Pancreas (tissue), 10 donors: ENCODE measurements around the gene ADD2. TPM values are rescaled to one million over a fixed set of nuclear protein-coding genes. Genes with fewer than 3 reads are reported as not detected.

Source experiments
- ATAC-seq, 4 donors: fragments of 200-7000 bp; cut with Tn5 transposase; one replicate each; pipeline versions ENCODE4 v1.8.0 to v1.9.1; 2020; ENCODE audit warnings: mild to moderate bottlenecking in 4 of 4, moderate library complexity in 4 of 4
- DNase-seq, 6 donors: peaks; one replicate each; pipeline ENCODE4 v3.0.0-alpha.2; 2020
- FAIRE-seq: peaks from 2 replicates; lab custom pipeline; 2012; peaks lifted over from hg19 to GRCh38; lab: Jason Lieb, UNC
- H3K27ac ChIP-seq, 4 donors: fragments of 200-600 bp; sonication (generic); 1 replicate in 3 of 4; 2 replicates in 1 of 4; pipeline versions ENCODE4 v1.5.0 to v1.8.0; 2020
- H3K27me3 ChIP-seq, 4 donors: fragments of 200-600 bp; one replicate each; pipeline ENCODE4 v1.8.0; 2021
- H3K36me3 ChIP-seq, 3 donors: fragments of 200-600 bp; sonication (generic) in 1 of 3; one replicate each; pipeline versions ENCODE4 v1.5.0 to v1.8.0; 2020 to 2021
- H3K4me1 ChIP-seq, 3 donors: fragments of 200-600 bp; one replicate each; pipeline ENCODE4 v1.8.0; 2021
- H3K4me3 ChIP-seq, 4 donors: fragments of 200-600 bp; sonication (generic) in 2 of 4; one replicate each; pipeline versions ENCODE4 v1.5.0 to v1.8.0; 2020 to 2021
- H3K9me3 ChIP-seq, 4 donors: fragments of 200-600 bp; one replicate each; pipeline ENCODE4 v1.8.0; 2021
- WGBS, 2 donors: extraction: QIAGEN DNeasy Blood & Tissue Kit; methylation state at CpG; one replicate each; pipeline ENCODE4 v1.1.7; 2013; 5-methylcytosine and 5-hydroxymethylcytosine counted together
- intact Hi-C, 3 donors: fragments of 100-400 bp; cut with DNase I; formaldehyde crosslinking; loops; one replicate each; pipeline versions ENCODE4 v1.11.1 to v1.14.2; 2022
- polyA plus RNA-seq, 2 donors: library from polyadenylated mRNA; stranded (reverse); fragments of 200-250 nt; gene quantifications; one replicate each; pipeline ENCODE4 v1.2.3, GENCODE V29; 2013
- total RNA-seq, 6 donors: library from RNA; stranded (reverse); fragmentation: NEBNext Ultra II Directional in 4 of 6; extraction: Animal tissue kit (Norgen Biotek cat#: 25700) in 4 of 6; gene quantifications; one replicate each; pipeline versions ENCODE4 v1.2.1 to v1.2.4, GENCODE V29; 2021 to 2023
- TF ChIP-seq, protein P1 (sequence below), 4 donors: fragments of 200-600 bp; sonication (generic) in 3 of 4; IDR thresholded peaks; one replicate each; pipeline versions ENCODE4 v1.5.0 to v1.8.0; 2021; ENCODE audit warnings: antibody characterized with exemption in 4 of 4
- donor health status: healthy with polysubstance abuse.
- donor health status: DM: no; HTN: no; CAD: no; lungs with moderate emphysema.
- donor health status: DM: no; HTN: no; CAD: no.
- donor health status: control.
- donor health status: control.
- donor health status: Bipolar disorder and iron deficiency.
- donor health status: DM: yes; HTN: yes; CAD: no.
- donor health status: DM: no; HTN: no; CAD: no.
- donor health status: DM: no; HTN: no; CAD: no.
- donor health status: DM: yes; HTN: yes; CAD: no.

The ADD2 gene, protein sequence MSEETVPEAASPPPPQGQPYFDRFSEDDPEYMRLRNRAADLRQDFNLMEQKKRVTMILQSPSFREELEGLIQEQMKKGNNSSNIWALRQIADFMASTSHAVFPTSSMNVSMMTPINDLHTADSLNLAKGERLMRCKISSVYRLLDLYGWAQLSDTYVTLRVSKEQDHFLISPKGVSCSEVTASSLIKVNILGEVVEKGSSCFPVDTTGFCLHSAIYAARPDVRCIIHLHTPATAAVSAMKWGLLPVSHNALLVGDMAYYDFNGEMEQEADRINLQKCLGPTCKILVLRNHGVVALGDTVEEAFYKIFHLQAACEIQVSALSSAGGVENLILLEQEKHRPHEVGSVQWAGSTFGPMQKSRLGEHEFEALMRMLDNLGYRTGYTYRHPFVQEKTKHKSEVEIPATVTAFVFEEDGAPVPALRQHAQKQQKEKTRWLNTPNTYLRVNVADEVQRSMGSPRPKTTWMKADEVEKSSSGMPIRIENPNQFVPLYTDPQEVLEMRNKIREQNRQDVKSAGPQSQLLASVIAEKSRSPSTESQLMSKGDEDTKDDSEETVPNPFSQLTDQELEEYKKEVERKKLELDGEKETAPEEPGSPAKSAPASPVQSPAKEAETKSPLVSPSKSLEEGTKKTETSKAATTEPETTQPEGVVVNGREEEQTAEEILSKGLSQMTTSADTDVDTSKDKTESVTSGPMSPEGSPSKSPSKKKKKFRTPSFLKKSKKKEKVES
- total RNA-seq (1 to 10 TPM; 2.6 to 5.5 (median 4.0) TPM), polyA plus RNA-seq (1 to 10 TPM in 1 of 2 donors, under 1 TPM in 1; 0.38 to 1.2 TPM)

DNA sequence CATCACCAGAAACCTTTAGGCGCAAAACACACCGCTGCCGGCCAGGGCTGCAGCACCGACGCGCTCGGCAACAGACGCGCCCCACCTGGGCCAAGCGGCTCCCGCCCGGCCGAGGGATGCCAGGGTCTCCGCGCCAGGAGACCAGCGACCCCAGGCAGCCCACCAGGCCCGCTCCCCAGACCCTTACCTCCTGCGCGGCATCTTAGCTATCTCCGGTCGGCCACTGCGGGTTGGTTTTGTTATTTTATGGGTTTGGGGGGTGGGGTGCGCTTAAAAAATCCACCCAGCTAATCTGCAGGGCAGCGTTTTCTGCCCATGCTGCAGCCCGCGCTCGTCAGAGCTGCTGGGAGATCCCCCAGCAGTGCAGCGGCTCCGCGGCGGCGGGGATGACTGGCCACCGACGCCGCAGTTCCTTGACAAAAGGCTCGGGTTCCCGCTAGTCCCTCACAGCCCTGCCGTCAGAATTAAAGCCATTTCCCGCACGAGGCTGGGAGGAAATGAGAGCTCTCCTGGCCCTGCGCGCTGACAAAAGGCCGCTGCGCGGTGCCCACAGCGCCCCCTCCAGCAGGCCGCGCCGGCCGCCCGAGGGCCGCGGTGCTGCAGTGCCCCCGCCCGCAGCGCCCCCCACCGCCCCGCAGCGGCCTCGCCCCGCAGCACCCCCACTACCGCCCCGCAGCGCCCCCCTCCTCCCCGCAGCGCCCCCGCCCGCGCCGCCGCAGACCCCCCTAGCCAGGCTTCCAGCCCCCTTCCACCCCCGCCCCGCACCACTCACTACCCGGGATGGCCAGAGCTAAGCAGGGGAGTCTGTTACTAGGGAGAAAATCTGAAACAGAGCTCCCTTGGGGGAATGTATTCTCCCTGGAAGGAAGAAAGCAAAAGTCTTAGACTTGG, at the start of gene ADD2:
TSS of gene ADD2 (minus strand) at position 502 of the 891 bp plus-strand sequence. CDS start 61,792 bp downstream, outside the sequence.
- no peak for FAIRE-seq
- H3K4me1 ChIP-seq, result peaks cover 0 to 8% (median 0%) of the 10 kb centered on the region in 3 donors
- H3K27me3 ChIP-seq, result no peaks in the 10 kb centered on the region
- intact Hi-C loops, result no loop called here
- WGBS, 2 donors, result 1 to 2% methylated on average over 31 to 68 of the region's 74 CpGs
- peak within 1 kb of the TSS; percentile 36 to 69 (median 47) for H3K4me3 ChIP-seq
- no peak within 1 kb of the TSS for H3K27ac ChIP-seq
- peak; percentile 79 to 92 (median 90) for ATAC-seq
- H3K9me3 ChIP-seq, result no peaks in the 10 kb centered on the region
- no peaks in the 10 kb centered on the region for H3K36me3 ChIP-seq
- DNase-seq, result peak; percentile 21 to 74 (median 46)
- TF ChIP-seq, protein P1, sequence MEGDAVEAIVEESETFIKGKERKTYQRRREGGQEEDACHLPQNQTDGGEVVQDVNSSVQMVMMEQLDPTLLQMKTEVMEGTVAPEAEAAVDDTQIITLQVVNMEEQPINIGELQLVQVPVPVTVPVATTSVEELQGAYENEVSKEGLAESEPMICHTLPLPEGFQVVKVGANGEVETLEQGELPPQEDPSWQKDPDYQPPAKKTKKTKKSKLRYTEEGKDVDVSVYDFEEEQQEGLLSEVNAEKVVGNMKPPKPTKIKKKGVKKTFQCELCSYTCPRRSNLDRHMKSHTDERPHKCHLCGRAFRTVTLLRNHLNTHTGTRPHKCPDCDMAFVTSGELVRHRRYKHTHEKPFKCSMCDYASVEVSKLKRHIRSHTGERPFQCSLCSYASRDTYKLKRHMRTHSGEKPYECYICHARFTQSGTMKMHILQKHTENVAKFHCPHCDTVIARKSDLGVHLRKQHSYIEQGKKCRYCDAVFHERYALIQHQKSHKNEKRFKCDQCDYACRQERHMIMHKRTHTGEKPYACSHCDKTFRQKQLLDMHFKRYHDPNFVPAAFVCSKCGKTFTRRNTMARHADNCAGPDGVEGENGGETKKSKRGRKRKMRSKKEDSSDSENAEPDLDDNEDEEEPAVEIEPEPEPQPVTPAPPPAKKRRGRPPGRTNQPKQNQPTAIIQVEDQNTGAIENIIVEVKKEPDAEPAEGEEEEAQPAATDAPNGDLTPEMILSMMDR (IDR thresholded peaks at IDR 0.05), result no peak

DNA sequence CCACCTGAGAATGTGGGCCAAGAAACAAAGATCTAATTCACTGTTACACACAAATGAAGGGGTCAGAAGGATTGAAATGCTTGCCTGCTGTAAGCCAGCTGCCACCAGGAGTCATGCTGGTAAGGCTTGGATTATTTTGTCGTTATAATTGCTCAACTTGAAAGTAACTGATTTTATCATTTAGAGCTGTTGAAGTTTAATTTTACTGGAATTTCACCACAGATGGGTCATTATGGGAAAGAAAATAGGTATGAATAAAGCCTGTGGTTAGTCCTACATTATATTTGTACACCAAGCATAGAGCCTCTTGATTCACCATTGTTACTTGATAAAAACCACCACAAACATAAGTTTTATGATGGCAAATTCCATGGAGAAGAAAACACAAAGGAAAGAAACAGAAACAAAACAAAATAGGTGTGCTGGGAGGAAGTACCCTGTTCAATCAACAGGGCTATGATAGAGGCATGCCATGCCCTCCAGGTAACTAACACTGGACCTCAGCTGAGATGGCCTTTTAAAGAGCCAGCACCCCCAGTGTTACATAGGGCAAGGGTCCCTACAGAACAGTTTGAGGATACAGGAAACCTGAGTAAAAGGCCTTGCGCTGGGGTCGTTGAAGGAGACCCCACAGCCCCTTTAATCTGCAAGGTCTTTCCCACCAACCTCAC, 49.4 kb upstream of the ADD2 start:
- DNase-seq, result no peak
- 82 to 91% methylated on average over 3 of the region's 3 CpGs for WGBS, 2 donors
- TF ChIP-seq, protein P1 (IDR thresholded peaks at IDR 0.05), result no peak
- Histone ChIP-seq H3K9me3 (no peaks in the 10 kb centered on the region), H3K36me3 (no peaks in the 10 kb centered on the region), H3K4me1 (no peaks in the 10 kb centered on the region), H3K4me3 (no peak overlapping the region), H3K27ac (no peak overlapping the region), H3K27me3 (no peaks in the 10 kb centered on the region)
- intact Hi-C loops, result no loop called here
- no peak for FAIRE-seq
- ATAC-seq, result no peak

DNA sequence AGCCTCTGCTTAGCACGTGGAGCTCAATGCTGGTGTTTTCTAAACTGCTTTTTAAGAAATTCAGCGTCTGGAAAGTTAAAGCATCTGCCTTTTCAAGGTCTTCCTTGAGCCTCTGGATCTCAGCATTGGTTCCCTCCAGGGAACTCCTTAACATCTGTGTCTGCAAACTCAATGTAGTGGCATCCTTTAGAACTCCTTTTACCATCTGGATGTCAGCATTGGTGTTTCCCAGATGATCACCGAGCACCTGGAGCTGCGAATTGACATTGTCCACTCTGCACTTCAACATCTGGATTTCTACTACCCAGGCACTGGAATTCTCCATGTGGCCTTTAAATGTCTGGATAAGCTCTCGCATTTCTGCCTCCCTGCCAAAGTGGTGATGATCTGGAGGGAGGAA, 48.7 kb upstream of the ADD2 start:
- H3K4me1 ChIP-seq, result no peaks in the 10 kb centered on the region
- intact Hi-C loops, result no loop called here
- FAIRE-seq (no peak), ATAC-seq (no peak), DNase-seq (no peak)
- TF ChIP-seq, protein P1 (IDR thresholded peaks at IDR 0.05), result no peak
- no peaks in the 10 kb centered on the region for H3K27me3 ChIP-seq
- H3K36me3 ChIP-seq, result no peaks in the 10 kb centered on the region
- no peaks in the 10 kb centered on the region for H3K9me3 ChIP-seq
- WGBS, 2 donors, result 68 to 71% methylated on average over 5 of the region's 5 CpGs
- no peak overlapping the region for H3K27ac ChIP-seq
- no peak overlapping the region for H3K4me3 ChIP-seq
